HL-60 (cell line): ENCODE results near the gene LRRC46.

Source experiments
- DNase-seq, 2 experiments: peaks; one replicate each; pipeline ENCODE4 v3.0.0-alpha.2; 2010 to 2020; ENCODE audit warnings: low read depth in 1 of 2, low spot score in 1 of 2
- H3K27ac ChIP-seq: fragments of 250-450 bp; sonication (Bioruptor Pico); replicated peaks from 2 replicates; pipeline ENCODE4 v1.5.1; 2020; ENCODE audit warnings: mild to moderate bottlenecking, moderate library complexity
- H3K27me3 ChIP-seq: fragments of 250-450 bp; sonication (Bioruptor Pico); 2 replicates; pipeline ENCODE4 v1.5.1; 2021; ENCODE audit warnings: mild to moderate bottlenecking, moderate library complexity; ENCODE audit not compliant: insufficient read depth, poor library complexity, severe bottlenecking
- H3K4me3 ChIP-seq: replicated peaks from 2 replicates; pipeline ENCODE4 v1.5.1; 2011; ENCODE audit warnings: mild to moderate bottlenecking, control low read depth, low read length; ENCODE audit not compliant: insufficient read depth
- CTCF ChIP-seq: IDR thresholded peaks from one replicate; pipeline ENCODE4 v1.5.1; 2011; ENCODE audit warnings: low read length, control low read depth, inconsistent platforms; ENCODE audit not compliant: insufficient read depth
- GABPA ChIP-seq: IDR thresholded peaks from 2 replicates; pipeline ENCODE4 v1.6.1; 2012; ENCODE audit warnings: low read depth
- POLR2AphosphoS5 ChIP-seq: IDR thresholded peaks from 2 replicates; pipeline ENCODE4 v1.6.1; 2012; ENCODE audit warnings: low read depth
- SPI1 ChIP-seq: IDR thresholded peaks from 2 replicates; pipeline ENCODE4 v1.6.1; 2012; ENCODE audit warnings: low read depth, mild to moderate bottlenecking, borderline replicate concordance
- TF ChIP-seq, protein P1 (sequence below): IDR thresholded peaks from 2 replicates; pipeline ENCODE4 v1.6.1; 2012; ENCODE audit warnings: low read depth; ENCODE audit not compliant: insufficient replicate concordance

The LRRC46 gene

GRCh38 chr17:47877368-47878034, 46.0 kb downstream of the LRRC46 start:
- peaks cover 9% of the 10 kb centered on the region for H3K27me3 ChIP-seq
- H3K4me3 ChIP-seq: no peak overlapping the region
- H3K27ac ChIP-seq: no peak overlapping the region
- TF ChIP-seq GABPA (no peak), POLR2AphosphoS5 (no peak), CTCF (no peak), SPI1 (no peak)
- TF ChIP-seq, protein P1, sequence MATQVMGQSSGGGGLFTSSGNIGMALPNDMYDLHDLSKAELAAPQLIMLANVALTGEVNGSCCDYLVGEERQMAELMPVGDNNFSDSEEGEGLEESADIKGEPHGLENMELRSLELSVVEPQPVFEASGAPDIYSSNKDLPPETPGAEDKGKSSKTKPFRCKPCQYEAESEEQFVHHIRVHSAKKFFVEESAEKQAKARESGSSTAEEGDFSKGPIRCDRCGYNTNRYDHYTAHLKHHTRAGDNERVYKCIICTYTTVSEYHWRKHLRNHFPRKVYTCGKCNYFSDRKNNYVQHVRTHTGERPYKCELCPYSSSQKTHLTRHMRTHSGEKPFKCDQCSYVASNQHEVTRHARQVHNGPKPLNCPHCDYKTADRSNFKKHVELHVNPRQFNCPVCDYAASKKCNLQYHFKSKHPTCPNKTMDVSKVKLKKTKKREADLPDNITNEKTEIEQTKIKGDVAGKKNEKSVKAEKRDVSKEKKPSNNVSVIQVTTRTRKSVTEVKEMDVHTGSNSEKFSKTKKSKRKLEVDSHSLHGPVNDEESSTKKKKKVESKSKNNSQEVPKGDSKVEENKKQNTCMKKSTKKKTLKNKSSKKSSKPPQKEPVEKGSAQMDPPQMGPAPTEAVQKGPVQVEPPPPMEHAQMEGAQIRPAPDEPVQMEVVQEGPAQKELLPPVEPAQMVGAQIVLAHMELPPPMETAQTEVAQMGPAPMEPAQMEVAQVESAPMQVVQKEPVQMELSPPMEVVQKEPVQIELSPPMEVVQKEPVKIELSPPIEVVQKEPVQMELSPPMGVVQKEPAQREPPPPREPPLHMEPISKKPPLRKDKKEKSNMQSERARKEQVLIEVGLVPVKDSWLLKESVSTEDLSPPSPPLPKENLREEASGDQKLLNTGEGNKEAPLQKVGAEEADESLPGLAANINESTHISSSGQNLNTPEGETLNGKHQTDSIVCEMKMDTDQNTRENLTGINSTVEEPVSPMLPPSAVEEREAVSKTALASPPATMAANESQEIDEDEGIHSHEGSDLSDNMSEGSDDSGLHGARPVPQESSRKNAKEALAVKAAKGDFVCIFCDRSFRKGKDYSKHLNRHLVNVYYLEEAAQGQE: no peak
- DNase-seq: no peak

GRCh38 chr17:47878203-47879027, 46.9 kb downstream of the LRRC46 start:
- Histone ChIP-seq H3K27ac (no peak overlapping the region), H3K4me3 (no peak overlapping the region), H3K27me3 (peaks cover 9% of the 10 kb centered on the region)
- TF ChIP-seq POLR2AphosphoS5: no peak
- TF ChIP-seq CTCF: no peak
- TF ChIP-seq, protein P1: no peak
- TF ChIP-seq SPI1: no peak
- TF ChIP-seq GABPA: no peak
- no peak for DNase-seq

DNA sequence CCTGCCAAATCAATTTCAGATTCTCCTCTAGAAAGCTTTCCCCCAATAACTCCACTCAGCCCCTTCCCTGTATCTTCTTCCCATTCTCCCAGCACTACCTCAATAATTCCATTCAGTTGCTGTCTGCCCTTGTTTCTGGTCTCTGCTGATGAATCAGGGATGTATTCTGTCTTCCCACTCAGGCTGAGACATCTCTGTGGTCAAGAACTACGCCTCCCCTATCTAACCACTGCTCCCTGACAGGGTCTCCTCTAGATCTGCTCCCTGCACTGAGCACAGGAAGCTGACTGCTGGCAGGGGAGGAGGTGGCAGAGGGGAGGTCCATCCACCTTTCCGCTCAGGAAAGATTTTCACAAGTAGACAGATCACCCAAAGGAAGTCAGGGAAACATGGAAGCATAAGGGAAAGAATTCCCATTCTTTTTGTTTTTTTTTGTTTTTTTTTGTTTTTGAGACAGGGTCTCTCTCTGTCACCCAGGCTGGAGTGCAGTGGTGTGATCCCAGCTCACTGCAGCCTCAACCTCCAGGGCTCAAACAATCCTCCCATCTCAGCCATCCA, 47.6 kb downstream of the LRRC46 start:
- Histone ChIP-seq H3K4me3 (no peak overlapping the region), H3K27me3 (peaks cover 9% of the 10 kb centered on the region), H3K27ac (no peak overlapping the region)
- TF ChIP-seq GABPA (no peak), CTCF (no peak), POLR2AphosphoS5 (no peak), SPI1 (no peak)
- TF ChIP-seq, protein P1: no peak
- DNase-seq: no peak
